Stimulated activated CD8-positive, alpha-beta memory T cell treated with anti-CD3 and anti-CD28 coated beads, Interleukin-2, amount 100 ng/mL, for 1 hour (primary cell): ENCODE data around the gene ZMYM5.
A peak's percentile ranks its signal among the peaks of the same experiment; 100 is the strongest.
"Not testable (repeated sequence)": the region's sequence is repeated elsewhere in the genome, so short reads cannot be mapped to it uniquely, and the experiment has no call there.

Experiments used
- DNase-seq, 2 donors: peaks; one replicate each; pipeline ENCODE4 v3.0.0-alpha.2; 2020; ENCODE audit warnings: low read depth in 2 of 2

ZMYM5 gene

DNA sequence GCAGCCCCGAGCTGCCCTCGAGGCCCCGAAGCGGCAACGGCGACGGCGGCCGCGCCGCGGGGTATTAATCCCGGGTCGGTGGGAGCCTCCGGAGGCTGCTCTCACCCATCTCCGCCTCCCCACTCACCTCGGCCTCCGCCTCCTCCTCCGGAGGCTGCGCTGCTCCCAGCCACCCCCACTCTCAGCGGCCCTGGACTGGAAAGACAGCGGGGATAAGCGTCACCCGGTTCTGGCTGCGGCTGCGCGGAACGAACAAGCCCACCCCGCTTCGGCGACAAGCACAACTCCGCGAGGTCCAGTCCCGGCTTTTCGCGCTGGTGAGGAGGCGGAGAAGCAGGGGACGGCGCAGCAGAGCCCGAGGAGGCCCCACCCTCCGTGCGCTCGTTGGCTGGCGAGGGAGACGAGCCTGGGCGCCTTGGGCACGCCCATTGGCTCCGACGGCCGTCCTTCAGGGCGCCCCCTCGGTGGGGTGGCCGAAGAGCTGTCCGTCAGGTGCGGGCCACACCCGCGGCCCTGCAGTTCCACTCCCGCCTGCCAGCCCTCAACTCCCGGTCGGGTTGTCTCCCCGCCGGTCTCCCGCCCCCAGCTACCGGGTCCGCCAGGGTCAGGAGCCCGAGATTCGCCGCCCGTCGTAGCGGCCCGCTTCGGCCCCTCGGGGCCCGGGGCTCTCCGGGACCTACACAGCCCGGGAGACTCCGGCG, at the start of gene ZMYM5:
Gene ZMYM5 (minus strand): TSS at position 327 of the 701 bp plus-strand sequence. CDS start 11,469 bp downstream, outside the sequence.
- DNase-seq: peak; percentile 85 to 88

DNA sequence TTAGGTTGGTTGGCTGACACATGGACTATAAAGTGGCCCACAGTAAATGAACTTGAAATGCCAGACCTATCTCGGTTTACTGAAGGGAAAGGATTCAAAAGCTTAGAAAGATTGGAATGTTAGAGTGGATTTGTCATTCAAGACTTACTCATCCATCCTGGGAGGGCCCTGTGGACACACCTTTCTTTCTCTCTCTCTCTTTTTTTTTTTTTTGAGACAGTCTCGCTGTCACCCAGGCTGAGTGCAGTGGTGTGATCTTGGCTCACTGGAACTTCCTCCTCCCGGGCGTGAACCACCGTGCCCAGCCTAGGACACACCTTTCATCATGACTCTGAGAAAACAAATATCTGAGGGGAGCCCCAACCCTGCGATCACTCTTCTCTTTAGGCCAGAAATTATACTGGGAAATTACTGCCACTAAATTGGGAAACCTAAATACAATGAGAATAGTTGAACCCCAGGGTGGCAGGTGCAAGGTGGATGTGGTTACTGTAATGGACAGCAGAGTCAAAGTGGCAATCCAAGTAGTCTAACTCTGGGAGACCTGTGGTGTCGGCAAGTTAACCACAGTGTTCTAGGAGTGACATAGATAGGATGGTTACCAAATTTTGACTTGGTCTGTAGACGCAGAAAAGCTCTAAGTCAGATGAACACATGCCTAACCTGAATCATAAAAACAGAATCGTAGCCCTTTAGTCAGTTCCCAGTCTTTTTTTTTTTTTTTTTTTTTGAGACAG, 47.1 kb upstream of the ZMYM5 start:
- no peak for DNase-seq

DNA sequence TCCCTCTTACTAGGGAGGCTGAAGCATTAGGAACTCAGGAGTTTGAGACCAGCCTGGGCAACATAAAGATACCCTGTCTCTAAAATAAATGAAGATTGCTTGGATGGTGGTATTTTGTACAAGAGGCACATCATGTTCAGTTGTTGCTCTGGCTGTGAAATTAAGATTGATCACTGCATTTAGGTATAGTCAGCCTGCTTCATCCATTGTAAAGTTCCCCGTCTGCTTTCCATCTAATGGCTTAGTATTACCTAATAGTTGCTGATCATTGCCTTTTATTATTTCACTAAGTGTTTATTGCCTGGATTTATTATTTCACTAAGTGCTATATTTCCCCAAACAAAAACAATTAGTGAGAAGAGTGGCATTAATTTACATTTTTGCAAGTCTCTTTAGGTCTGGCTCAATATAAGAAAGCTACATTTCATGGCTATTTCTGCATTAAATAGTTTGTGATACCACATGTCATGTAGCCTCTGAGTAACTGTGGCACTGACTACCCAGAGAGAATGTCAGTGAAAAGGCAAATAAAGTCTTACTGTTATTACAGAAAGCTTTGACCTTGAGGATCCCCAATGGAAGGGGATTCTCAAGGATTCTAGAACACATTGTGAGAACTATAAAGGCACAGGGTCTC, 45.0 kb upstream of the ZMYM5 start:
- no peak for DNase-seq

DNA sequence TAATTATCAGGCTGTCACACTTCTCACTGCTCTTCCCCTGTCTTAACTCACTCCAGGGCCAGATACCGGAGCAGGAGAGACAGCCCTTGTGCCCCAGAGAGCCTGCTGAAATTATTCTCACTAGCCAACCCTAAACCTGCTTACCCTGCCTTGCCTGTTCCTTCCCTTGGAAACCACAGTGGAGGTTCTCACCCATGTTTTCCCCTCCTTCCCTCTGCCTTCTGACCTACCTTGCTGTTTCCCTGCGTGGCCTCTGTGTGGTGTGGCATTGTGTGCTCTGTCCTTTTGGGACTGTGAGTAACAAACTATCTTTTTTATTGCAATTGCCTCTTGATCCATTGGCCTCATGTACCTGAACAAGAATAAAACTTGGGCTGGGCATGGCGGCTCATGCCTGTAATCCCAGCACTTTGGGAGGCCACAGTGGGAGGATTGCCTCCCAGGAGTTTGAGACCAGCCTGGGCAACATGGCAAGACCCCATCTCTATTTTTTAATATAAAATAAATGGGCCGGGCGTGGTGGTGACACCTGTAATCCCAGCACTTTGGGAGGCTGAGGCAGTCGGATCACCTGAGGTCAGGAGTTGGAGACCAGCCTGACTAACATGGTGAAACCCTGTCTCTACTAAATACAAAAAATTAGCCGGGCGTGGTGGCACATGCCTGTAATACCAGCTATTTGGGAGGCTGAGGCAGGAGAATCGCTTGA, 42.2 kb upstream of the ZMYM5 start:
- not testable (repeated sequence) for DNase-seq

DNA sequence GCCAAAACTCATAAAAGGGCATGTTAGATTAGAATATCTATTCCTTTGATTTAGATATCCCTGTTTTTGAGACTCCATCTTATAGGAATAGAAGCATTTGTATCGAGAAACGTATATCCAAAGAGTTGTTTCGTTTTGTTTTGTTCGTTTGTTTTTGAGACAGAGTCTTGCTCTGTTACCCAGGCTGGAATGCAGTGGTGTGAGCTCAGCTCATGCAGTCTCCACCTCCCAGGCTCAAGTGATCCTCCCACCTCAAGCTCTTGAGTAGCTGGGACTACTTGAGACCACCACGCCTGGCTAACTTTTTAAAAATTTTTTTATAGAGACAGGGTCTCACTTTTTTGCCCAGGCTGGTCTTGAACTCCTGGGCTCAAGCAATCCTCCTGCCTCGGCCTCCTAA, 26.6 kb upstream of the ZMYM5 start:
- DNase-seq: no peak

DNA sequence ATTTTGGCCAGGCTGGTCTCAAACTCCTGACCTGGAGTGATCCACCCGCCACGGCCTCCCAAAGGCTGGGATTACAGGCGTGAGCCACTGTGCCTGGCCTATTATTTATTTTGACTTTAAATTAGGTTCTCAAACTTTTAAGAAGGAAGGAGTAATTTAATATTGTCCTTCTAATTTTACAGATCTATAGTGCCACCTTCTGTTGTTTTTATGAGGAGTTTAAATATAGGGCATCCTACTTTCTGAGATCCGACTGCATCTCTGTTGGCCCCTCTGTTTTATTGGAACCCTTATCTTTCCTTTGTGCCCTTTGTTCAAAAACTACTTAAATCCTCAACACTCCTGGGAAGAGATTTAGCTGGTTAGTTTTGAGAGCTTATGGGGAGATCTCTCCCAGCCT, 25.4 kb upstream of the ZMYM5 start:
- DNase-seq: no peak

DNA sequence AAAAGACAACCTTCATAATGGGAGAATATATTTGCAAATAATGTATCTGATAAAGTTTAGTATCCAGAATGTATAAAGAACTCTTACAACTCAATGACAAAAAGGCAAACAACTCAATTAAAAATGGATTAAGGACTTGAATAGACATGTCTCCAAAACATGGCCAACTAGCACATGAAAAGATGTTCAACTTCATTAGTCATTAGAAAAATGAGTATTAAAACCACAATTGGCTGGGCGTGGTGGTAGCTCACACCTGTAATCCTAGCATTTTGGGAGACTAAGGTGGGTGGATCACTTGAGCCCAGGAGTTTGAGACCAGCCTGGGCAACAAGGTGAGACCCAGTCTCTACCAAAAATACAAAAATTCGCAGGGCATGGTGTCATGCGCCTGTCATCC, 18.8 kb upstream of the ZMYM5 start:
- DNase-seq: no peak

DNA sequence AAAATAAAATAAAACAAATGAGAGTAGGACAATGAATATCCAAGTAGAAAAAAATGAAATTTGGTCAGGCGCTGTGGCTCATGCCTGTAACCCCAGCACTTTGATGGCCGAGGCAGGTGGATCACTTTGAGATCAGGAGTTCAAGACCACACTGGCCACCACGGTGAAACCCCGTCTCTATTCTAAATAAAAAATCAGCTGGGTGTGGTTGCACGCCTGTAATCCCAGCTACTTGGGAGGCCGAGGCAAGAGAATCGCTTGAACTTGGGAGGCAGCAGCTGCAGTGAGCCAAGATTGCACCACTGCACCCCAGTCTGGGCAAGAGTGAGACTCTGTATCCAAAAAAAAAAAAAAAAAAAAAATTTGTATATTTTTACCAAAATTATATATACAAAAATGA, 18.2 kb upstream of the ZMYM5 start:
- DNase-seq: no peak

DNA sequence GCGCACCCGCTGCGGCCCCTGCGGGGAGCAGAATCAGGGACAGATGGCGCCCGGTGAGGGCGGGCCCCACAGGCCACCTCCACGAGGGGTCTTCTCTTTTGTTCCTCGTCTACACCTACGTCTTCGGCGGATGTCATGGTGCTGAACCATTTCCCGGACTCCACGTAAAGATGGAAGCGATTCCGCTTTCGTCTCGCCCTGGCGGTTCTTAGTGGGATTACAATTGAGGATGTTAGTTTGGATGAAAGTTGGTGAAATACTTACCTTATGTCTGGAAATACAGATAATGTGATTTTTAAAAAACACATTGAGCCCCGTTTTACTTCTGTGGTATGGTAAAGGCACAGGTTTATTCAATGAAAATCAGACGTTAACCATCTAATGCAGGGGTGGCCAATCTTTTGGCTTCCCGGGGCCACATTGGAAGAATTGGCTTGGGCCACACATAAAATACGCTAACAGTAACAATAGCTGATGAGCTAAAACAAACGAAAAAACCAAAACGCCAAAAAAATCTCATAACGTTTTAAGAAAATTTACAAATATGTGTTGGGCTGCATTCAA, 1.4 kb upstream of the ZMYM5 start:
- peak; percentile 39 to 50 for DNase-seq

DNA sequence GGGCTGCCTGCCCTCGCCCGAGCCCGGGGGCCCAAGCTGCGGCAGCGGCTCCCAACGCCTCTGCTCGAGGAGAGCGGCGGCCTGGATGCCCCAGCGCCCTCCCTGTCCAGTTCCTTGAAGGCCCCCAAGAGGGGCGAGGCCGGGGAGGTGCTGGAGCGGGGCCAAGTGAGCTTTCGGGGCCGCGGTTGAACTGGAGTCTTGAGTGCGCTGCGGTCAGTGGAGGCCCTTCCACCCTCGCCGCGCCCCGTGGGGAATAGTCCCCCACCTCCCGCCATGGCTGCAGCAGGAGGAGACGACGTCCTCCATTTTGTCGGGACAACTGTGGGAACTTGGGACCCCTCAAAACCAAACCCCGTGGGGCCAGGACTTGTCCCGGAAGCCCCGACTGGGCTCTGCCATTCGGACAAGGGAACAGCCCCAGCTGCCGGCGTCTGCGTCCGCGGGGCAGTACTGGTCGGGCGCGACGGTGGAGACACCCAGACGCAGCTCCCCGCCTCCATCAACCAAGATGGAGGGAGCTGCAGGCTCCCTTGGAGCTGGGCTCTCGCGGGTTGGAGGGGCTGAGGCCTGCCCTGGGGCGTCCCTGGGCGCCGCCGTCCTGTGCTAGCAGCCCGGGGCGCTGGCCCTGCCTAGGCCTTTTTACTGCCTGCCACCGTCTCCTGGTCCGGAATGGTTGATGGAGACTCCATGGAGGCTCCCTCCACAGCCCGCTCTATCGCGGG, 736 bp upstream of the ZMYM5 start:
- DNase-seq: peak; percentile 26 to 38

DNA sequence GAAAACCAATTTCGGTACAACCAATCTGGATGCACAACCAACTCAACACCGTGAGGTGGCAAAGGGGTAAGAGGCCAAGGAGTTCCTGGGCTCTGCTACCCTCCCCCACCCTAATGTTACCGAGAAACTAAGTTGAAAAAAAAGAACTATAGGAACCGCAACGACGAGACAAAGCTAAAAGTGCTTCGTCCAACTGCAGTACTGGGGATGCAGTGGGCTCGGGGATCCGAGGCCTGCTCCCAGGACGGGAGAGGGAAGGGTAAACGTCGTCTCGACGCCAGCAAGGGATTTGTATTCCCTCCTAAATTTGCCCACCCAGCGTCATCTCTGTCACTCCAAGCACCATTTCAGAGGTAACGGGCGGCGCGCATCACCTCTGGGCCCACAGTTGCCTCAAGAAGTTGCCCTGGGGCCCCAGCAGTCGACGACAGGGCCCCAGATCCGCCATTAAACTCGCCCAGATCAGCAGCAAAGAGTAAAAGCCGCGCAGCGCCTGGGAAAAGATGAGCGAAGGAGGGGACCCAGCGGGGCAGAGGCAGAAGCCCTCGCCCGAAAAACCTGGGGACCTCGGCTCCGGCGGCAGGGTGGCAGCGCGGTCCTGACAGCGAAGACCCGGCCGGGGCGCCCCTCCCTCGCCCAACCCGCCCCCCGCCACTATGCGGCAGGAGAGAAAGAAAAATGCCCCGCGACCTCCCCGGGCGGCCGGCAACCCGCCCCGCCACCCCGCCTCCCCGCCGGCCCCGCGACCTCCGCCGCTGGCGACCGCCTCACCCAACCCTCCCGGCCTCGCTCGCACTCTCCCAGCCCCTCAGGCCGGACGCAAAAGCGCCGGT, 752 bp downstream of the ZMYM5 start:
- peak in 1 of 2 donors; percentile 25 for DNase-seq

DNA sequence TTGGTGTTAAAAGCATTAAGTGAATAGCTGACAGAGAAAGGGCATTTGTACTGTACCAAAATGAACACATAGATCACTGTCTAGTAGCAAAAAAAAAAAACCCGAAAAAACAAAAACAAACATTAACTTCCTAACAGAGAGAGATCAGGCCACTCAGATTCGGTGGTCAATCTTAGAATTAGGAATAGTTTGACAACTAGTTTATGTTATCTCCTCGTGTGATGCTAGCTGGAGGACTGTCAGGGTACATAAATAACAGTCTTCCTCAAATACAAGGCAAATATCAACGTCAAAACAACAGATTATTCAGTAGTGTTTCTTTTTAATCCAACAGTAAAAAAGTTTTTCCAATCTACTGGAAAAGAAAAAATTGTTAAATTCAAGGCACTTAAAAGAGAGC, 1.7 kb downstream of the ZMYM5 start:
- DNase-seq: no peak

DNA sequence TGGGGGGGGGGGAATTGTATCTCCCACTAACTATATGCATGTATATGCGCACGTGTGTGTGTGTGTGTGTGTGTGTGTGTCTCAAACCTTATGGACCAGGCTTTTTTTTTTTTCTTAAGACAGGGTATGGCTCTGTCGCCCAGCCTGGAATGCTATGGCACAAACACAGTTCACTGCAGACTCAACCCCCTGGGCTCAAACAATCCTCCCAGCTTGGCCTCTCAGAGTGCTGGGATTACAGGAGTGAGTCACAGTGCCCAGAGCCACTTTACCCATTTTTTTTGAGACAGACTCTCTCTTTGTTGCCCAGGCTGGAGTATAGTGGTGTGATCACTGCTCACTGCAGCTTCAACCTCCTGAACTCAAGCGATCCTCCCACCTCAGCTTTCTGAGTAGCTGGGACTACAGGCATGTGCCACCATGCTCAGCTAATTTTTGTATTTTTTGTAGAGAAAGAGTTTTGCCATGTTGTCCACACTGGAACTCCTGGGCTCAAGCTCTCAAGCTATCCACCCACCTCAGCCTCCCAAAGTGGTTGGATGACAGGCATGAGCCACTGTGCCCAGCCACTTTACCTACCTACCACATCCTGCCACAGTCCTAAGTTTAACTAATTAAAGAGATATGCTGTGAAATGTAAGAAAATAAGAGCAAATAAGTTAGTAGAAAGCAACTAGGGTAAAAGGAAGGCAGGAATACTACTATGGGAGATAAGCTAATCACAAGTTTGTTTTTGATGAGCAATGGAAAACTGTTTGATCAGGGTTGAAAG, 2.4 kb downstream of the ZMYM5 start:
- no peak for DNase-seq

DNA sequence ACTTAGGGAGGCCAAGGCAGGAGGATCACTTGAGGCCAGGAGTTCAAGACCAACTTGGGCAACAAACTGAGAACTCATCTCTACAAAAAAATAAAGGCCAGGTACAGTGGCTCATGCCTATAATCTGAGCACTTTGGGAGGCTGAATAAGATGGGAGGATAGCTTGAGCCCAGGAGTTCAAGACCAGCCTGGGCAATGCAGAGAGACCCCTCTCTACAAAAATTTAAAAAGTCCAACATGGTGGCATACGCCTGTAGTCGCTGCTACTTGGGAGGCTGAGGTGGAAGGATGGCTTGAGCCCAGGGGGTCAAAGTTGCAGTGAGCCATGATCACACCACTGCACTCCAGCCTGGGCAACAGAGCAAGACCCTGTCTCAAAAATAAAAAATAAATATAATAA, 5.8 kb downstream of the ZMYM5 start:
- not testable (repeated sequence) for DNase-seq

DNA sequence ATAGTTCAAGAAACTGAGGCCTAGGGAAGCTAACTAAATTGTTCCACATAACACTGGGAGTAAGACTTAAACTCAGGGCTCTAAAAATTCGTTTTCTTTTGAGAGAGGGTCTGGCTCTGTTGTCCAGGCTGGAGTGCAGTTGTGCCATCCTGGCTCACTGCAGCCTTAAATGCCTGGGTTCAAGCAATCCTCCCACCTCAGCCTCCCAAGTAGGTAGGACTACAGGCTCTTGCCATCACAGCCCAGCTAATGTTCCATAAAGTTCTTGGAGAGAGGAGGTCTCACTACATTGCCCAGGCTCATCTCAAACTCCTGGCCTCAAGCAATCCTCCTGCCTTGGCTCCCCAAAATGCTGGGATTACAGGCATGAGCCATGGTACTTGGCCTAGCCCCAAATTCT, 10.7 kb downstream of the ZMYM5 start:
- no peak for DNase-seq

DNA sequence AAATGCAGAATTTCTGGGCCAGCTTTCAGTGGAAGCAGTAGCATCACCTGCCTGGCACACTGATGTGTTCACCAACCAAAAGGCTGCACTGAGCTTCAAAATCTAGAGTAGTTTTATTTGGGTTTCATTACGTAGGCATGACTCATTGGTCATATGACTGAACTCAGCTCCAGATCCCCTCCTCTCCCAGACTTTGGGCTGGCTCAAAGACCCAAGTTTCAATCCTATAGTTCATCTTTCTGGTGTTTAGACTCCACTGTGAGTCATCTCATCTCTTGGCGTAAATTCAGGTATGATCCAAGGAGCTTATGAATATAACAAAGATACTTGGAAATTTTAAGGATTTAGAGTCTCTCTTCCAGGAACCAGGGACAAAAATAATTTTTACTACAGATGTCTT, 17.7 kb downstream of the ZMYM5 start:
- DNase-seq: no peak

DNA sequence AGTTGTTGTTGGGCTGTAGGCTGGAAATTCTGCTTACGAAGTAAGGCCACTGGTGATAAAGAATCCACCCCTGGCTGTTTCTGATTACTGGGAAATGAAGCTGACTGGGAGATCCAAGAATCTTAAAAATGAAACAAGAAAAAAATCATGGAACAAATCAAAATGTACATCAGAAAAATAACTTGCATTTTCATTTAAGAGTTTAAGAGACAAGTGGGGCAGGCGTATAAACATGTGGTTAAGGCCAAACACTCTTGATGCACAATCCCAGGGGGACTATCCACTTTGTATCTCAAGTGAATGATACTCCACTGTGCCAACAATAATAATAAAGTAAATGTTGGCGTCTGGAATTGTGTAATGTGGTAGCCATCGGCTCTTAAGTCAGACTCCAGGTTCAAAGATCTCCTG, 24.6 kb downstream of the ZMYM5 start:
- DNase-seq: no peak

DNA sequence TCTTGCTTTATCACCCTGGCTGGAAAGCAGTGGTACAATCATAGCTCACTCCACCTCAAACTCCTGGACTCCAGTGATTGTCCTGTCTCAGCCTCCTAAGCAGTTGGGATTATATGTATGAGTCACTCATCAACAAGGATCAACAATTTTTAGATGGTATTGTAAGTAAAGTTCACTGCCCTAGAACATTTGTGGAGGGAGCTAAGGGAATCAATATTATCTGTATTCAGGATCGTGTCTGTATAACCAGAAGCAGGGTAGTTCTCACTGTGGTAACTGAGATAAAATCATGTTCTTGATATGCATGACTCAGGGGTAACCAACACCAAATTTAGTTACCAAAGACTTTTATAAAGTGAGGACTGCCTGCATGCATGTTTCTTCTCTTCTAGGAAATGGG, 27.0 kb downstream of the ZMYM5 start:
- no peak for DNase-seq

DNA sequence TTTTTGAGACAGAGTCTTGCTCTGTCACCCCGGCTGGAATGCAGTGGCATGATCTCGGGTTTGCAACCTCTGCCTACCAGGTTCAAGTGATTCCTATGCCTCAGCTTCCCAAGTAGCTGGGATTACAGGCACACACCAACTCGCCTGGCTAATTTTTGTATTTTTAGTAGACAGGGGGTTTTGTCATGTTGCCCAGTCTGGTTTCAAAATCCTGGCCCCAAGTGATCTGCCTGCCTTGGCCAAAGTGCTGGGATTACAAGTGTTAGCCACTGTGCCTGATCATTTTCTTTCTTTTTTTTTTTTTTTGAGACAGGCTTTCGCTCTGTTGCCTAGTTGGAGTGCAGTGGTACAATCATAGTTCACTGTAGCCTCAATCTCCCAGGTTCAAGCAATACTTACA, 28.7 kb downstream of the ZMYM5 start:
- no peak for DNase-seq

DNA sequence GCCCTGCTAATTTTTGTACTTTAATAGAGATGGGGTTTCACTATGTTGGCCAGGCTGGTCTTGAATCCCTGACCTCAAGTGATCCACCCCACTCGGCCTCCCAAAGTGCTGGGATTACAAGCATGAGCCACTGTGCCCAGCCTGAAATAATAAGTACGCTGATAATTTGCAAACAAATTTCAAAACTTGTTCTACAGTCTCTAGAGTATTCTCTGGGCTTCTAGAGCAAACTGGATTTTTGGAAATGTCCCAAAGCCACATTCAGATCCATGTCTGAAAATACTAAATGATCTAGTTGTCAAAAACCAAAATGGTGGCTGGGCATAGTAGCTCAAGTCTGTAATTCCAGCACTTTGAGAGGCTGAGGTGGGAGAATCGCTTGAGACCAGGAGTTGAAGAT, 40.8 kb downstream of the ZMYM5 start:
- no peak for DNase-seq
